B cell (primary cell): ENCODE measurements around the gene OXSR1. TPM values are rescaled to one million over a fixed set of nuclear protein-coding genes. Genes with fewer than 3 reads are reported as not detected.

Source experiments
- ATAC-seq: fragments of 200-7000 bp; cut with Tn5 transposase; one replicate; pipeline ENCODE4 v1.10.0; 2021; ENCODE audit warnings: low read depth, mild to moderate bottlenecking, moderate number of reproducible peaks, moderate library complexity
- CTCF ChIA-PET: fragments of 350-600 bp; sonication (Branson Sonifier 250); formaldehyde crosslinking; loops from one replicate; lab custom pipeline; 2021; ENCODE audit warnings: antibody characterized with exemption, inconsistent platforms; lab: Charles Lee
- POLR2A ChIA-PET: fragments of 350-600 bp; sonication (Branson Sonifier 250); formaldehyde crosslinking; loops from one replicate; lab custom pipeline; 2021; ENCODE audit warnings: antibody characterized with exemption; lab: Charles Lee
- DNase-seq: peaks from one replicate; pipeline ENCODE4 v3.0.0; 2013
- H2AFZ ChIP-seq: 2 replicates; pipeline ENCODE4 v1.6.1; 2012; ENCODE audit warnings: mild to moderate bottlenecking, low read depth, low read length; ENCODE audit not compliant: insufficient read depth, poor library complexity, severe bottlenecking
- H3K27ac ChIP-seq, 2 donors: 1 replicate in 1 of 2; 2 replicates in 1 of 2; pipeline ENCODE4 v1.5.1; 2012 to 2013; ENCODE audit warnings: low read length in 2 of 2, mild to moderate bottlenecking in 2 of 2, moderate library complexity in 1 of 2
- H3K27me3 ChIP-seq, 4 experiments: fragments of 200-600 bp in 1 of 4; sonication (generic) in 1 of 4; replicated peaks in 1 of 4; 1 replicate in 2 of 4; 2 replicates in 2 of 4; pipeline versions ENCODE4 v1.6.1 to v1.7.0; 2013 to 2016; ENCODE audit warnings: low read length in 3 of 4, mild to moderate bottlenecking in 2 of 4, mixed read lengths in 1 of 4, moderate library complexity in 1 of 4; ENCODE audit not compliant: insufficient read depth in 4 of 4, control insufficient read depth in 3 of 4; ENCODE audit errors: control extremely low read depth in 1 of 4
- H3K36me3 ChIP-seq, 2 experiments: replicated peaks in 1 of 2; 1 replicate in 1 of 2; 2 replicates in 1 of 2; pipeline versions ENCODE4 v1.6.1 to v1.7.1; 2013; ENCODE audit warnings: low read length in 1 of 2; ENCODE audit not compliant: insufficient read depth in 2 of 2, control insufficient read depth in 1 of 2; ENCODE audit errors: control extremely low read depth in 1 of 2, extremely low read depth in 1 of 2
- H3K4me1 ChIP-seq, 2 donors: fragments of 200-600 bp in 1 of 2; sonication (generic) in 1 of 2; 1 replicate in 1 of 2; 2 replicates in 1 of 2; pipeline versions ENCODE4 v1.5.1 to v1.6.1; 2013 to 2017; ENCODE audit warnings: low read length in 2 of 2; ENCODE audit not compliant: control insufficient read depth in 2 of 2, insufficient read depth in 2 of 2
- H3K4me2 ChIP-seq: replicated peaks from 2 replicates; pipeline ENCODE3; 2012; ENCODE audit warnings: mild to moderate bottlenecking, low read depth, low read length; ENCODE audit not compliant: poor library complexity, severe bottlenecking
- H3K4me3 ChIP-seq, 5 experiments: fragments of 200-600 bp in 1 of 5; sonication (generic) in 1 of 5; 1 replicate in 3 of 5; 2 replicates in 2 of 5; pipeline versions ENCODE4 v1.5.1 to v1.7.0; 2011 to 2016; ENCODE audit warnings: low read length in 4 of 5, mild to moderate bottlenecking in 4 of 5, low read depth in 2 of 5, control low read depth in 1 of 5, moderate library complexity in 1 of 5; ENCODE audit not compliant: insufficient read depth in 1 of 5; ENCODE audit errors: control extremely low read depth in 1 of 5, extremely low read depth in 1 of 5
- H3K79me2 ChIP-seq: fragments of 200-600 bp; sonication (generic); one replicate; pipeline ENCODE4 v1.6.0; 2016; ENCODE audit warnings: low read length; ENCODE audit not compliant: control insufficient read depth, insufficient read depth
- H3K9ac ChIP-seq: fragments of 200-600 bp; sonication (generic); 2 replicates; pipeline ENCODE4 v1.6.1; 2017; ENCODE audit warnings: mild to moderate bottlenecking, low read length, moderate library complexity
- H3K9me3 ChIP-seq, 3 donors: one replicate each; pipeline versions ENCODE4 v1.6.1 to v1.7.1; 2013; ENCODE audit warnings: low read length in 2 of 3; ENCODE audit not compliant: control insufficient read depth in 2 of 3, insufficient read depth in 1 of 3; ENCODE audit errors: control extremely low read depth in 1 of 3
- H4K20me1 ChIP-seq: 2 replicates; pipeline ENCODE4 v1.6.0; 2012; ENCODE audit warnings: mild to moderate bottlenecking, low read length; ENCODE audit not compliant: insufficient read depth, control insufficient read depth, poor library complexity, severe bottlenecking
- H3K27ac Mint-ChIP-seq: one replicate; pipeline ENCODE4 v1.8.0; 2021; ENCODE audit warnings: mixed read lengths
- H3K27me3 Mint-ChIP-seq: one replicate; pipeline ENCODE4 v1.8.0; 2021; ENCODE audit warnings: mixed read lengths
- H3K4me1 Mint-ChIP-seq: one replicate; pipeline ENCODE4 v1.8.0; 2021; ENCODE audit warnings: mixed read lengths
- H3K4me3 Mint-ChIP-seq: one replicate; pipeline ENCODE4 v1.8.0; 2021; ENCODE audit warnings: mixed read lengths
- H3K9me3 Mint-ChIP-seq: one replicate; pipeline ENCODE4 v1.8.0; 2022; ENCODE audit warnings: mixed read lengths; ENCODE audit not compliant: insufficient read depth
- CTCF ChIP-seq: fragments of 200-600 bp; IDR thresholded peaks from one replicate; pipeline ENCODE4 v1.8.0; 2022; ENCODE audit warnings: antibody characterized with exemption, mild to moderate bottlenecking
- EZH2 ChIP-seq: IDR thresholded peaks from 2 replicates; pipeline ENCODE4 v1.6.1; 2012; ENCODE audit warnings: borderline replicate concordance, low read depth, mild to moderate bottlenecking, moderate library complexity, low read length; ENCODE audit not compliant: insufficient read depth, poor library complexity, severe bottlenecking
- WGBS: methylation state at CpG from one replicate; pipeline ENCODE4 v1.1.5; 2013; ENCODE audit warnings: missing lambda C conversion rate; ENCODE audit not compliant: insufficient coverage; 5-methylcytosine and 5-hydroxymethylcytosine counted together
- intact Hi-C: fragments of 100-400 bp; cut with micrococcal nuclease; formaldehyde crosslinking; loops from one replicate; pipeline ENCODE4 v1.10.0; 2022
- polyA plus RNA-seq: library from polyadenylated mRNA; depleted of rRNA; stranded (reverse); fragments of >200 nt; gene quantifications from 2 replicates; pipeline ENCODE4 v1.2.3, GENCODE V29; 2012
- total RNA-seq, 2 donors: library from RNA; stranded (reverse); fragments of 120-200 nt in 1 of 2; gene quantifications; 1 replicate in 1 of 2; 2 replicates in 1 of 2; pipeline versions ENCODE4 v1.2.3 to v1.2.4, GENCODE V29; 2013 to 2022

OXSR1 gene
- total and polyA plus RNA-seq, 2 donors (not counting 1 experiment from before 2014, with no cell fraction given) = 15.5 to 41.5 TPM

GRCh38 chr3:38127611-38128302 is 37.6 kb upstream of the OXSR1 start:
- TF ChIP-seq EZH2 = no peak
- TF ChIP-seq CTCF = no peak
- Histone ChIP-seq H3K27ac (no peak overlapping the region), H3K4me1 (peaks cover 0 to 6% of the 10 kb centered on the region in 2 donors), H3K79me2 (peaks cover 23% of the 10 kb centered on the region), H3K27me3 (no peaks in the 10 kb centered on the region), H3K36me3 (peaks cover 7 to 89% of the 10 kb centered on the region in 2 experiments), H3K4me2 (no peak overlapping the region), H3K4me3 (no peak overlapping the region), H2AFZ (no peak overlapping the region), H4K20me1 (peaks cover 39% of the 10 kb centered on the region), H3K9me3 (no peaks in the 10 kb centered on the region), H3K9ac (no peak overlapping the region)
- no peak for DNase-seq
- intact Hi-C loops = no loop called here
- H3K27me3 Mint-ChIP-seq = no peaks in the 10 kb centered on the region
- ChIA-PET CTCF (no interaction called here), POLR2A (interaction anchor here (0.6 kb wide), 1 partner anchor 141 kb away, joined by 6 read pairs; no protein-coding TSS in a partner anchor)
- no peak overlapping the region for H3K4me3 Mint-ChIP-seq
- H3K9me3 Mint-ChIP-seq = no peaks in the 10 kb centered on the region
- no peak overlapping the region for H3K27ac Mint-ChIP-seq
- ATAC-seq = no peak
- peaks cover 5% of the 10 kb centered on the region for H3K4me1 Mint-ChIP-seq
- WGBS = 100% methylated on average over 2 of the region's 4 CpGs

GRCh38 chr3:38128303-38128655 is 37.1 kb upstream of the OXSR1 start:
- Mint-ChIP-seq H3K27me3 (no peaks in the 10 kb centered on the region), H3K4me1 (peaks cover 8% of the 10 kb centered on the region), H3K27ac (no peak overlapping the region), H3K4me3 (no peak overlapping the region), H3K9me3 (no peaks in the 10 kb centered on the region)
- Histone ChIP-seq H3K27me3 (no peaks in the 10 kb centered on the region), H3K4me1 (peaks cover 0 to 6% of the 10 kb centered on the region in 2 donors), H3K27ac (no peak overlapping the region), H3K9ac (no peak overlapping the region), H3K9me3 (no peaks in the 10 kb centered on the region), H4K20me1 (peaks cover 44% of the 10 kb centered on the region), H3K4me2 (no peak overlapping the region), H3K4me3 (no peak overlapping the region), H3K79me2 (peaks cover 28% of the 10 kb centered on the region), H2AFZ (no peak overlapping the region), H3K36me3 (peaks cover 8 to 89% of the 10 kb centered on the region in 2 experiments)
- ATAC-seq (no peak), DNase-seq (no peak)
- CTCF ChIA-PET = no interaction called here
- intact Hi-C loops = no loop called here
- TF ChIP-seq CTCF (no peak), EZH2 (no peak)
- POLR2A ChIA-PET = interaction anchor here (0.6 kb wide), 1 partner anchor 140 kb away, joined by 6 read pairs; no protein-coding TSS in a partner anchor
- 100% methylated on average over 1 of the region's 1 CpG for WGBS
